OCI-LY3 (cell line): Measurements from ENCODE around the gene VPS35L.

Source experiments
- H2AFZ ChIP-seq: fragments of 200-600, 300-600 bp; shearing (Covaris generic); 2 replicates; pipeline ENCODE4 v1.6.0; 2014; ENCODE audit warnings: antibody characterized with exemption, low read depth, low read length
- H3K27ac ChIP-seq: fragments of 200-600, 300-600 bp; sonication (generic); 2 replicates; pipeline ENCODE4 v1.5.1; 2014; ENCODE audit warnings: mild to moderate bottlenecking, low read length, moderate library complexity, mixed read lengths
- H3K27me3 ChIP-seq: fragments of 200-600, 300-600 bp; sonication (generic); 2 replicates; pipeline ENCODE4 v1.6.1; 2014; ENCODE audit warnings: low read depth, low read length, mixed read lengths
- H3K36me3 ChIP-seq: fragments of 200-600, 300-600 bp; sonication (generic); replicated peaks from 2 replicates; pipeline ENCODE3; 2014; ENCODE audit warnings: low read depth, low read length, mixed read lengths
- H3K4me1 ChIP-seq: fragments of 300-600, 200-600 bp; sonication (generic); 2 replicates; pipeline ENCODE4 v1.6.1; 2014; ENCODE audit warnings: low read length, mixed read lengths
- H3K4me2 ChIP-seq: fragments of 200-600, 300-600 bp; sonication (generic); 2 replicates; pipeline ENCODE4 v1.6.1; 2014; ENCODE audit warnings: low read length, mixed read lengths
- H3K4me3 ChIP-seq: fragments of 300-600, 200-600 bp; sonication (generic); 2 replicates; pipeline ENCODE4 v1.5.1; 2014; ENCODE audit warnings: antibody characterized with exemption, mild to moderate bottlenecking, low read length, moderate library complexity
- H3K79me2 ChIP-seq: fragments of 300-600, 200-600 bp; shearing (Covaris generic); 2 replicates; pipeline ENCODE4 v1.6.1; 2014; ENCODE audit warnings: mild to moderate bottlenecking, low read length, mixed read lengths
- H3K9ac ChIP-seq: fragments of 300-600, 200-600 bp; shearing (Covaris generic); 2 replicates; pipeline ENCODE4 v1.6.0; 2014; ENCODE audit warnings: mild to moderate bottlenecking, low read length, moderate library complexity
- H3K9me3 ChIP-seq: fragments of 200-600, 300-600 bp; shearing (Covaris generic); 2 replicates; pipeline ENCODE4 v1.6.1; 2014; ENCODE audit warnings: low read length, mixed read lengths; ENCODE audit not compliant: insufficient read depth
- H4K20me1 ChIP-seq: fragments of 200-600, 300-600 bp; sonication (generic); 2 replicates; pipeline ENCODE4 v1.6.1; 2016; ENCODE audit warnings: low read length, mixed read lengths; ENCODE audit not compliant: insufficient read depth
- CTCF ChIP-seq: fragments of 200-600, 300-600 bp; sonication (generic); IDR thresholded peaks from 2 replicates; pipeline ENCODE4 v1.5.1; 2014; ENCODE audit warnings: antibody characterized with exemption, low read length, low read depth
- EZH2phosphoT487 ChIP-seq: fragments of 200-600 bp; shearing (Covaris generic); IDR thresholded peaks from 2 replicates; pipeline ENCODE4 v1.6.1; 2018; ENCODE audit warnings: antibody characterized with exemption, mixed run types, low read depth

Gene VPS35L

GRCh38 chr16:19691161-19691711 is 135.7 kb downstream of the VPS35L start:
- H3K27me3 ChIP-seq, result no peaks in the 10 kb centered on the region
- TF ChIP-seq CTCF, result no peak
- TF ChIP-seq EZH2phosphoT487, result no peak
- no peaks in the 10 kb centered on the region for H4K20me1 ChIP-seq
- no peaks in the 10 kb centered on the region for H3K9me3 ChIP-seq
- H3K4me3 ChIP-seq, result no peak overlapping the region
- no peak overlapping the region for H3K4me2 ChIP-seq
- H3K9ac ChIP-seq, result no peak overlapping the region
- no peaks in the 10 kb centered on the region for H3K4me1 ChIP-seq
- H3K27ac ChIP-seq, result no peak overlapping the region
- H3K79me2 ChIP-seq, result no peaks in the 10 kb centered on the region
- no peak overlapping the region for H2AFZ ChIP-seq
- peaks cover 4% of the 10 kb centered on the region for H3K36me3 ChIP-seq

DNA sequence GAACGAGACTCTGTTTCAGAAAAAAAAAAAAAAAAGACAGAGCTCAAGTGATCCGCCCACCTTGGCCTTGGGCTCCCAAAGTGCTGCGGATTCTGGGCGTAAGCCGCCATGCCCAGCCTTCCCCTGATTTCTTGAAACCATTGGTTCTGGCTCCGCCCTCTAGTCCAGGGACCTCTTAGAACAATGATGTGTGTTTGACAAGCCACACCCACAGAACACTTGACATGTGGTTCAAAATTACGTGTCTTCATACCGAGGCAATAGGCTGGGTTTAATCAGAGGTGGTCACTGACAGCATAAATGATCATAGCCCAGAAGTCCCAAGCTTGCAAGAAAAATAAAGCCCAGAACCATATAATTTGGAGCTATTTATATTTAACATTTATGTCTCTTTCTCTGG is 139.5 kb downstream of the VPS35L start:
- no peak overlapping the region for H3K4me3 ChIP-seq
- no peak overlapping the region for H3K4me2 ChIP-seq
- H3K4me1 ChIP-seq, result peaks cover 7% of the 10 kb centered on the region
- no peaks in the 10 kb centered on the region for H3K9me3 ChIP-seq
- peaks cover 25% of the 10 kb centered on the region for H3K36me3 ChIP-seq
- no peak overlapping the region for H2AFZ ChIP-seq
- no peaks in the 10 kb centered on the region; the same call in 1 of the 2 replicates for H3K79me2 ChIP-seq
- no peaks in the 10 kb centered on the region for H3K27me3 ChIP-seq
- no peak overlapping the region for H3K27ac ChIP-seq
- TF ChIP-seq CTCF (no peak), EZH2phosphoT487 (no peak)
- 0 out of 2 replicates have a peak, but pooled peaks cover 3% of the 10 kb centered on the region for H4K20me1 ChIP-seq
- no peak overlapping the region for H3K9ac ChIP-seq

- Histone ChIP-seq H3K79me2 (no peaks in the 10 kb centered on the region; the same call in 1 of the 2 replicates), H3K9me3 (no peaks in the 10 kb centered on the region), H3K27me3 (no peaks in the 10 kb centered on the region), H2AFZ (no peak overlapping the region), H4K20me1 (0 out of 2 replicates have a peak, but pooled peaks cover 3% of the 10 kb centered on the region), H3K4me3 (no peak overlapping the region), H3K27ac (no peak overlapping the region), H3K36me3 (peaks cover 32% of the 10 kb centered on the region), H3K9ac (no peak overlapping the region), H3K4me1 (peaks cover 7% of the 10 kb centered on the region), H3K4me2 (no peak overlapping the region)
- TF ChIP-seq CTCF (no peak), EZH2phosphoT487 (no peak)
These were observed 140.8 kb downstream of the VPS35L start for GRCh38 chr16:19696328-19696727.

DNA sequence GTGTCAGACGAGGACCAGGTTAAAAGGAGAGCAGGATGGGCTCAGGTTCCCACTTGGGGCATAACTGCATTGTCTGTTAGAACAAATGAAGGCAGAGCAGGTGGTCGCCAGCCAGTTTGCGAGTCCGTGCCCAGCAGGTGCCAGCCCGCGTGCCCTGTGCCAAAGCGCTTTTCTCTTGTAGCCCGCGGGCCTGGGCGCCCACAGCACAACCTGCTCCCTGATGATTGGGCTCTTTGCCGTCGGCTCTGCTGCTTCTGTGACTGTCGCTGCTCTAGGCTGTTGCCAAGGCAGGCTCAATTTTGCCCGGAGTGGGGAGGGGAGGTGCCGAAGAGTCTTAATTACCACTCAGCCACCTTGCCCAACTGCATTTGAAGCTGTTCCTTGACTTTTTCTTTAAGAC is 141.5 kb downstream of the VPS35L start:
- no peak overlapping the region for H2AFZ ChIP-seq
- no peak for TF ChIP-seq CTCF
- no peak for TF ChIP-seq EZH2phosphoT487
- H3K9ac ChIP-seq, result no peak overlapping the region
- H3K4me2 ChIP-seq, result no peak overlapping the region
- H4K20me1 ChIP-seq, result 0 out of 2 replicates have a peak, but pooled peaks cover 3% of the 10 kb centered on the region
- peaks cover 7% of the 10 kb centered on the region for H3K4me1 ChIP-seq
- no peak overlapping the region for H3K4me3 ChIP-seq
- H3K9me3 ChIP-seq, result no peaks in the 10 kb centered on the region
- no peaks in the 10 kb centered on the region; the same call in 1 of the 2 replicates for H3K79me2 ChIP-seq
- peaks cover 28% of the 10 kb centered on the region for H3K36me3 ChIP-seq
- H3K27ac ChIP-seq, result no peak overlapping the region
- no peaks in the 10 kb centered on the region for H3K27me3 ChIP-seq
